AG09309 (cell line): Measurements from ENCODE around the gene PCGF5.

ENCODE experiments used
- DNase-seq: peaks from one replicate; pipeline ENCODE4 v3.0.0-alpha.2; 2010; ENCODE audit warnings: low read depth
- H3K4me3 ChIP-seq: 2 replicates; pipeline ENCODE4 v1.5.1; 2011; ENCODE audit warnings: mild to moderate bottlenecking, low read depth, low read length, moderate library complexity; ENCODE audit not compliant: control insufficient read depth
- CTCF ChIP-seq: IDR thresholded peaks from 2 replicates; pipeline ENCODE4 v1.5.1; 2011; ENCODE audit warnings: mild to moderate bottlenecking, low read depth, low read length, inconsistent platforms; ENCODE audit not compliant: insufficient read depth, control insufficient read depth; ENCODE audit errors: missing control alignments

The PCGF5 gene

GRCh38 chr10:91242940-91243339 lies 22.5 kb downstream of the PCGF5 start:
- no peak for TF ChIP-seq CTCF
- no peak overlapping the region for H3K4me3 ChIP-seq
- DNase-seq: no peak

GRCh38 chr10:91247360-91248111 lies 27.1 kb downstream of the PCGF5 start:
- DNase-seq: no peak
- no peak for TF ChIP-seq CTCF
- H3K4me3 ChIP-seq: no peak overlapping the region

- H3K4me3 ChIP-seq: no peak overlapping the region
- DNase-seq: no peak
- no peak for TF ChIP-seq CTCF
Measured at GRCh38 chr10:91249700-91250099, 29.2 kb downstream of the PCGF5 start.

GRCh38 chr10:91250341-91250740 lies 29.9 kb downstream of the PCGF5 start:
- no peak for DNase-seq
- H3K4me3 ChIP-seq: no peak overlapping the region
- no peak for TF ChIP-seq CTCF

GRCh38 chr10:91251430-91252056 lies 31.1 kb downstream of the PCGF5 start:
- TF ChIP-seq CTCF: peak; percentile 83
- no peak overlapping the region for H3K4me3 ChIP-seq
- peak; percentile 2 for DNase-seq

GRCh38 chr10:91253300-91253699 lies 32.8 kb downstream of the PCGF5 start:
- DNase-seq: no peak
- no peak overlapping the region for H3K4me3 ChIP-seq
- no peak for TF ChIP-seq CTCF
